T-helper 1 cell (primary cell): ENCODE measurements around the gene TNFRSF12A.

ENCODE experiments used
- DNase-seq, 5 donors: peaks; one replicate each; pipeline ENCODE4 v3.0.0-alpha.2; 2012 to 2020

Gene TNFRSF12A

GRCh38 chr16:3012828-3013420, 7.2 kb upstream of the TNFRSF12A start, which contains the start of gene CLDN9:
TSS of gene CLDN9 (plus strand) at chr16:3012923. CDS start at chr16:3013363, 440 bp downstream.
- DNase-seq, result no peak

- no peak for DNase-seq
These were observed 6.6 kb upstream of the TNFRSF12A start for GRCh38 chr16:3013491-3013951.

GRCh38 chr16:3013998-3014690, 6.0 kb upstream of the TNFRSF12A start:
- no peak for DNase-seq

- DNase-seq, result no peak
These were observed 5.2 kb upstream of the TNFRSF12A start for GRCh38 chr16:3014971-3015370.

GRCh38 chr16:3015865-3016521, 4.2 kb upstream of the TNFRSF12A start:
- no peak for DNase-seq

GRCh38 chr16:3017344-3017743, 2.8 kb upstream of the TNFRSF12A start:
- no peak for DNase-seq

- DNase-seq, result no peak
These were observed 2.2 kb upstream of the TNFRSF12A start, which contains the start of gene CLDN6 for GRCh38 chr16:3017794-3018506. TSS of gene CLDN6 (minus strand) at chr16:3018183. CDS start at chr16:3016021, 2,162 bp downstream.

- no peak for DNase-seq
These were observed 448 bp upstream of the TNFRSF12A start for GRCh38 chr16:3019594-3020246.

GRCh38 chr16:3020604-3021448, 658 bp downstream of the TNFRSF12A start:
- DNase-seq, result peak; percentile 33 to 72 (median 63)

GRCh38 chr16:3021449-3022207, 1.5 kb downstream of the TNFRSF12A start:
- peak; percentile 51 to 76 (median 64) for DNase-seq

GRCh38 chr16:3022208-3022683, 2.1 kb downstream of the TNFRSF12A start:
- peak; percentile 48 to 72 (median 64) for DNase-seq

GRCh38 chr16:3022684-3023414, 2.7 kb downstream of the TNFRSF12A start:
- no peak for DNase-seq

GRCh38 chr16:3023415-3023668, 3.2 kb downstream of the TNFRSF12A start:
- DNase-seq, result no peak

GRCh38 chr16:3023669-3024478, 3.7 kb downstream of the TNFRSF12A start, which contains the start of the genes HCFC1R1 and THOC6:
TSS of gene HCFC1R1 (minus strand) at chr16:3023942. CDS start at chr16:3023941, 1 bp downstream.
TSS of gene THOC6 (plus strand) at chr16:3024035. CDS start at chr16:3024327, 292 bp downstream.
- DNase-seq, result peak; percentile 88 to 98 (median 93)

- DNase-seq, result no peak
These were observed 5.1 kb downstream of the TNFRSF12A start for GRCh38 chr16:3025032-3026002.

GRCh38 chr16:3026003-3026378, 5.8 kb downstream of the TNFRSF12A start:
- no peak for DNase-seq

GRCh38 chr16:3026609-3027488, 6.7 kb downstream of the TNFRSF12A start:
- DNase-seq, result no peak
